ENCODE results near the gene ESRRA. TPM values are rescaled to one million over a fixed set of nuclear protein-coding genes. Genes with fewer than 3 reads are reported as not detected.

The ESRRA gene
- total and polyA plus RNA-seq, 12 donors, result 18.2 to 74.4 (median 54.5) TPM

DNA sequence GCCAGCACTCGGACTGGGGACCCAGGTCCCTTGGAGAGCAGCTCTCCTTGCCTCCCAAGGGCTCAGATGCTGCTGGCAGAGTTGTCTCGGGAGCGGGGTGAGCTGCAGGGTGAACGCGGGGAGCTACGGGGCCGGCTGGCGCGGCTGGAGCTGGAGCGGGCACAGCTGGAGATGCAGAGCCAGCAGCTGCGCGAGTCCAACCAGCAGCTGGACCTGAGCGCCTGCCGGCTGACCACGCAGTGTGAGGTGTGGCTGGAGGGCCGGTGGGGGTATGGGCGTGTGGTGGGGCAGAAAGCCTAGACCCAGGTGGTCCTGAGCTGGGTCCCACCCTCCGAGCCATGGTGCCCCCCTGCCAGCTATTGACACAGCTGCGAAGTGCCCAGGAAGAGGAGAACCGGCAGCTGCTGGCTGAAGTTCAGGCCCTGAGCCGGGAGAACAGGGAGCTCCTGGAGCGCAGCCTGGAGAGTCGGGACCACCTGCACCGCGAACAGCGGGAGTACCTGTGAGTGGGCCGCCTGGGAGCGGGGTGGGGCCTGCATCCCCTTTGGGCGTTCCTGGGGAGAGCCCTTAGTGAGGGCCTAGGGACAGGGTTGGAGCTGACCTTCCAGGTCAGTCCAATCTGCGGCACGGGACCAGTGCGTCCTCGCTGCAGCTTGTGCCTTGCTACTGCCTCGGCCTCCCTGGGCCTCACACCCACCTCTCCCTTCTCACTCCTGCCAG lies 47.8 kb downstream of the ESRRA start:
- no peak overlapping the region for H3K4me3 ChIP-seq
- TF ChIP-seq POLR2A (IDR thresholded peaks at IDR 0.05) (no peak), CTCF (IDR thresholded peaks at IDR 0.05) (no peak)
- H3K9me3 ChIP-seq (replicated peaks in 1 of 3), result no peaks in the 10 kb centered on the region
- H3K27ac ChIP-seq, result no peak overlapping the region
- no peaks in the 10 kb centered on the region for H3K36me3 ChIP-seq (replicated peaks in 1 of 2)
- H3K27me3 ChIP-seq, result no peaks in the 10 kb centered on the region
- intact Hi-C loops (cut with DNase I), result loop anchor here (5.0 to 10.0 kb wide), 2 partner anchors 41 to 302 kb away; no protein-coding TSS in a partner anchor
- WGBS, 4 donors, result 91 to 94% (median 92%) methylated on average over 21 to 34 of the region's 34 CpGs
- no peak for DNase-seq
- peaks cover 8 to 16% of the 10 kb centered on the region in 2 donors for H3K4me1 ChIP-seq (replicated peaks in 1 of 2)

- intact Hi-C loops (cut with DNase I), result loop anchor here (5.0 to 10.0 kb wide), 2 partner anchors 42 to 301 kb away; no protein-coding TSS in a partner anchor
- no peaks in the 10 kb centered on the region for H3K36me3 ChIP-seq (replicated peaks in 1 of 2)
- no peaks in the 10 kb centered on the region for H3K27me3 ChIP-seq
- H3K4me3 ChIP-seq, result no peak overlapping the region
- no peak for DNase-seq
- H3K4me1 ChIP-seq (replicated peaks in 1 of 2), result peaks cover 14 to 22% of the 10 kb centered on the region in 2 donors
- H3K27ac ChIP-seq, result no peak overlapping the region
- TF ChIP-seq POLR2A (IDR thresholded peaks at IDR 0.05) (no peak), CTCF (IDR thresholded peaks at IDR 0.05) (no peak)
- H3K9me3 ChIP-seq (replicated peaks in 1 of 3), result no peaks in the 10 kb centered on the region
- WGBS, 4 donors, result 68 to 89% (median 69%) methylated on average over 7 to 20 of the region's 20 CpGs; no CpG with 5 or more reads in 1 of the 4 donors
These were observed 48.6 kb downstream of the ESRRA start for GRCh38 chr11:64353715-64354506.

- peak; percentile 87 to 92 (median 90) for DNase-seq
- H3K27ac ChIP-seq, result peak overlapping the region in 3 of 5 donors; percentile 40 to 76 (median 44)
These were observed 50.0 kb downstream of the ESRRA start for GRCh38 chr11:64355078-64355940.

More at GRCh38 chr11:64355078-64355940, 50.0 kb downstream of the ESRRA start:
- Histone ChIP-seq H3K36me3 (replicated peaks in 1 of 2) (no peaks in the 10 kb centered on the region), H3K4me3 (peak overlapping the region in 2 of 4 donors; percentile 26 to 55), H3K4me1 (replicated peaks in 1 of 2) (peaks cover 14 to 33% of the 10 kb centered on the region in 2 donors), H3K9me3 (replicated peaks in 1 of 3) (no peaks in the 10 kb centered on the region), H3K27me3 (no peaks in the 10 kb centered on the region)
- intact Hi-C loops (cut with DNase I), result loop anchor here (10.0 kb wide), 1 partner anchor 299 kb away; no protein-coding TSS in a partner anchor
- no peak for TF ChIP-seq POLR2A (IDR thresholded peaks at IDR 0.05)
- peak; percentile 64 to 76 (median 72) for TF ChIP-seq CTCF (IDR thresholded peaks at IDR 0.05)
- 10 to 19% (median 14%) methylated on average over 12 to 23 of the region's 23 CpGs for WGBS, 4 donors
